ENCODE measurements around the gene GPRASP1.

DNA sequence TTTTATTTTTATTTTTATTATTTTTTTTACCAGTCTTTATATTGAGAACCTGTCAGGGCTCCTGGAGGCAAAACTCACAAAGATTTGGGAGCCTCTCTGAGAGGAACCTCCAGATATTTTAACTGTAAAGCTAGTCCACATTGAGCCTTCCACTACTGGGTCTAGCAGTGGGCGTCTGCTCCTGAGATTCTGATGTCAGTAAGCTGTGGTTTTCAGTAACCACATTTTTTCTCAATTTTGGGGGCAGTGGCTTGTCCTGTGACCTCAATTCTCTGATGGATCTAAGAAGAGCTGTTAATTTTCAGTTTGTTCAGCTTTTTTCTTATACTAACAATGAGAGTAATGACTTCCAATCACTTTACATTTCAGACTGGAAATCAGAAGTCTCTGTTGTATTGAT is 23.6 kb upstream of the GPRASP1 start:
- TF ChIP-seq TAF1 (IDR thresholded peaks at IDR 0.05; ENCODE audit: borderline replicate concordance, insufficient read depth, low read length) (no peak), POLR2AphosphoS5 (IDR thresholded peaks at IDR 0.05; ENCODE audit: low read depth, low read length) (no peak), SIN3A (IDR thresholded peaks at IDR 0.05; ENCODE audit: borderline replicate concordance, insufficient read depth, low read length) (no peak), FOXP2 (optimal IDR thresholded peaks at IDR 0.05; ENCODE audit: borderline replicate concordance, extremely low read depth, extremely low read length, insufficient read depth) (no peak)
- TF ChIP-seq, protein P1, sequence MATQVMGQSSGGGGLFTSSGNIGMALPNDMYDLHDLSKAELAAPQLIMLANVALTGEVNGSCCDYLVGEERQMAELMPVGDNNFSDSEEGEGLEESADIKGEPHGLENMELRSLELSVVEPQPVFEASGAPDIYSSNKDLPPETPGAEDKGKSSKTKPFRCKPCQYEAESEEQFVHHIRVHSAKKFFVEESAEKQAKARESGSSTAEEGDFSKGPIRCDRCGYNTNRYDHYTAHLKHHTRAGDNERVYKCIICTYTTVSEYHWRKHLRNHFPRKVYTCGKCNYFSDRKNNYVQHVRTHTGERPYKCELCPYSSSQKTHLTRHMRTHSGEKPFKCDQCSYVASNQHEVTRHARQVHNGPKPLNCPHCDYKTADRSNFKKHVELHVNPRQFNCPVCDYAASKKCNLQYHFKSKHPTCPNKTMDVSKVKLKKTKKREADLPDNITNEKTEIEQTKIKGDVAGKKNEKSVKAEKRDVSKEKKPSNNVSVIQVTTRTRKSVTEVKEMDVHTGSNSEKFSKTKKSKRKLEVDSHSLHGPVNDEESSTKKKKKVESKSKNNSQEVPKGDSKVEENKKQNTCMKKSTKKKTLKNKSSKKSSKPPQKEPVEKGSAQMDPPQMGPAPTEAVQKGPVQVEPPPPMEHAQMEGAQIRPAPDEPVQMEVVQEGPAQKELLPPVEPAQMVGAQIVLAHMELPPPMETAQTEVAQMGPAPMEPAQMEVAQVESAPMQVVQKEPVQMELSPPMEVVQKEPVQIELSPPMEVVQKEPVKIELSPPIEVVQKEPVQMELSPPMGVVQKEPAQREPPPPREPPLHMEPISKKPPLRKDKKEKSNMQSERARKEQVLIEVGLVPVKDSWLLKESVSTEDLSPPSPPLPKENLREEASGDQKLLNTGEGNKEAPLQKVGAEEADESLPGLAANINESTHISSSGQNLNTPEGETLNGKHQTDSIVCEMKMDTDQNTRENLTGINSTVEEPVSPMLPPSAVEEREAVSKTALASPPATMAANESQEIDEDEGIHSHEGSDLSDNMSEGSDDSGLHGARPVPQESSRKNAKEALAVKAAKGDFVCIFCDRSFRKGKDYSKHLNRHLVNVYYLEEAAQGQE (IDR thresholded peaks at IDR 0.05; ENCODE audit: insufficient read depth in 1 of 2, low read depth in 2 of 2, low read length in 2 of 2), result no peak
